Natural killer cell (primary cell): Measurements from ENCODE around the gene MYOCD. TPM values are rescaled to one million over a fixed set of nuclear protein-coding genes. Genes with fewer than 3 reads are reported as not detected.

Experiments
- ATAC-seq, 3 donors: fragments of 150-1000 bp in 2 of 3; fragments of 200-7000 bp in 1 of 3; cut with Tn5 transposase; 1 replicate in 1 of 3; 2 replicates in 2 of 3; pipeline ENCODE4 v1.10.0; 2021; ENCODE audit warnings: mild to moderate bottlenecking in 2 of 3, moderate library complexity in 2 of 3
- DNase-seq, 2 donors: peaks; one replicate each; pipeline versions ENCODE4 v3.0.0 to v3.0.0-alpha.2; 2013 to 2021; ENCODE audit warnings: mixed read lengths in 1 of 2
- H3K27ac ChIP-seq: one replicate; pipeline ENCODE4 v1.5.1; 2013; ENCODE audit warnings: mild to moderate bottlenecking, low read length
- H3K27me3 ChIP-seq: one replicate; pipeline ENCODE4 v1.6.1; 2013; ENCODE audit warnings: low read length; ENCODE audit not compliant: control insufficient read depth, insufficient read depth
- H3K36me3 ChIP-seq: one replicate; pipeline ENCODE4 v1.6.1; 2013; ENCODE audit warnings: low read length; ENCODE audit not compliant: control insufficient read depth, insufficient read depth
- H3K4me1 ChIP-seq: one replicate; pipeline ENCODE4 v1.6.1; 2013; ENCODE audit warnings: low read length; ENCODE audit not compliant: control insufficient read depth, insufficient read depth
- H3K4me3 ChIP-seq: one replicate; pipeline ENCODE4 v1.5.1; 2013; ENCODE audit warnings: low read length
- H3K9me3 ChIP-seq: one replicate; pipeline ENCODE4 v1.6.1; 2013; ENCODE audit warnings: low read length; ENCODE audit not compliant: control insufficient read depth, insufficient read depth
- H3K27ac Mint-ChIP-seq, 2 donors: one replicate each; pipeline ENCODE4 v1.8.0; 2022; ENCODE audit warnings: mild to moderate bottlenecking in 2 of 2, mixed read lengths in 2 of 2, moderate library complexity in 1 of 2
- H3K27me3 Mint-ChIP-seq, 2 donors: one replicate each; pipeline ENCODE4 v1.8.0; 2022; ENCODE audit warnings: low read depth in 2 of 2, mixed read lengths in 2 of 2
- H3K36me3 Mint-ChIP-seq: one replicate; pipeline ENCODE4 v1.8.0; 2022; ENCODE audit warnings: mixed read lengths
- H3K4me1 Mint-ChIP-seq, 2 donors: one replicate each; pipeline ENCODE4 v1.8.0; 2022; ENCODE audit warnings: mixed read lengths in 2 of 2
- H3K4me3 Mint-ChIP-seq: one replicate; pipeline ENCODE4 v1.8.0; 2022; ENCODE audit warnings: mild to moderate bottlenecking, moderate library complexity, mixed read lengths
- H3K9me3 Mint-ChIP-seq, 2 donors: one replicate each; pipeline ENCODE4 v1.8.0; 2022; ENCODE audit warnings: mixed read lengths in 2 of 2
- CTCF ChIP-seq: fragments of 200-600 bp; IDR thresholded peaks from one replicate; pipeline ENCODE4 v1.8.0; 2022; ENCODE audit warnings: antibody characterized with exemption
- WGBS: methylation state at CpG from one replicate; pipeline ENCODE4 v1.1.7; 2013; ENCODE audit warnings: missing lambda C conversion rate; ENCODE audit not compliant: insufficient coverage; 5-methylcytosine and 5-hydroxymethylcytosine counted together
- intact Hi-C: fragments of 100-400 bp; cut with micrococcal nuclease; formaldehyde crosslinking; loops from one replicate; pipeline ENCODE4 v1.14.2; 2022
- total RNA-seq, 4 donors: library from RNA; stranded (reverse); fragments of 120-200 nt in 1 of 4; gene quantifications; one replicate each; pipeline versions ENCODE4 v1.2.3 to v1.2.4, GENCODE V29; 2013 to 2022

MYOCD gene
- total RNA-seq, 3 donors from 2014 or later (not counting 1 experiment from before 2014, with no cell fraction given): not detected

DNA sequence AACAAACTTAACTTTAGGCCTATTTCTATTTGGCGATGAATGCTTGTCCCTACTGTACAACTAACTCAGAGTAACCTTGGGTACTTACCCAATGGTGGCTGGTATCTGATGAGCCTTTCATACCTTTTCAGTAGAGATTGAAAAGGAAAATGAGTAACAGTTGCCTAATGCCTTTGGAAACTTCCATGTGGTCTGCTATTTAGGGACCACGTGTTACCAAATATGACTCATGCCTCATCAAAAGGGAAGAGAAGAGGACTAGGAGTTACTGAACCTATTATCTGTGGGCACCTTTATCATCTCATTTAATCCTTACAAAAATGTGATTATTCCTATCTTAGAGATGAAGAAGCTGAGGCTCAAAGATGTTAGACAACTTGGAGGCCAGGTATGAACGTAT, 8.1 kb downstream of the MYOCD start:
- no peak overlapping the region for H3K4me3 ChIP-seq
- no peak overlapping the region for H3K27ac ChIP-seq
- Mint-ChIP-seq H3K27ac (no peak overlapping the region), H3K36me3 (no peaks in the 10 kb centered on the region), H3K4me3 (no peak overlapping the region), H3K9me3 (peaks cover 0 to 2% of the 10 kb centered on the region in 2 donors), H3K4me1 (no peaks in the 10 kb centered on the region), H3K27me3 (no peaks in the 10 kb centered on the region)
- H3K9me3 ChIP-seq: no peaks in the 10 kb centered on the region
- no peak for ATAC-seq
- H3K4me1 ChIP-seq: no peaks in the 10 kb centered on the region
- intact Hi-C loops: no loop called here
- no peaks in the 10 kb centered on the region for H3K27me3 ChIP-seq
- 89% methylated on average over 3 of the region's 3 CpGs for WGBS
- DNase-seq: no peak
- no peaks in the 10 kb centered on the region for H3K36me3 ChIP-seq
- no peak for TF ChIP-seq CTCF

DNA sequence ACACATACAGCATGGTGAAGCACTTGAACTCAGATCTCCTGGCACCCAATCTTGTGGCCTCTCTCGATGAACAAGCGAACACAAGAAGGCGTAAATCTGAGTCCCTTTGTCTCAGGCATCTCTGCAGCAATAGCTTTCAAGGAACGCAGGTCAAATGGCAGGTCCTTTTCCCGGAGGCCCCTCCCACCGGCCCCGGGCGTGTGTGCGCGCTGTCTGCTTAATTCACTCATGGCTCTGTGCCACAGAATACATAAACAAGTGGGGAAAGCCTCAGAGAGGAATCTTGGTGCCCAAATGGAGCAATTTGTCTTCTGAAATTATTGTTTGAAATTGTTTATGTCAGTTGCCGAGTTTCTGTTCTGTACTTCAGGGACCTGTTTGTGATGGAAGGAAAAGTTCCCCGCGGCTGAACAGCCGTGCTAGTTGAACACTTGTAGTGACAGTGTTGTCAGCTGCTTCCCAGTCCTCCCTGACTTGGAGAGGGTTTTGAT, 14.8 kb downstream of the MYOCD start:
- H3K9me3 ChIP-seq: no peaks in the 10 kb centered on the region
- no peaks in the 10 kb centered on the region for H3K36me3 ChIP-seq
- H3K27me3 ChIP-seq: no peaks in the 10 kb centered on the region
- no peak for TF ChIP-seq CTCF
- H3K4me1 ChIP-seq: no peaks in the 10 kb centered on the region
- no peak overlapping the region for H3K4me3 ChIP-seq
- no peak overlapping the region for H3K27ac ChIP-seq
- DNase-seq: no peak
- Mint-ChIP-seq H3K36me3 (no peaks in the 10 kb centered on the region), H3K4me3 (no peak overlapping the region), H3K9me3 (peaks cover 2 to 3% of the 10 kb centered on the region in 2 donors), H3K27ac (no peak overlapping the region), H3K27me3 (no peaks in the 10 kb centered on the region), H3K4me1 (no peaks in the 10 kb centered on the region)
- intact Hi-C loops: no loop called here
- WGBS: 86% methylated on average over 14 of the region's 14 CpGs
- no peak for ATAC-seq

DNA sequence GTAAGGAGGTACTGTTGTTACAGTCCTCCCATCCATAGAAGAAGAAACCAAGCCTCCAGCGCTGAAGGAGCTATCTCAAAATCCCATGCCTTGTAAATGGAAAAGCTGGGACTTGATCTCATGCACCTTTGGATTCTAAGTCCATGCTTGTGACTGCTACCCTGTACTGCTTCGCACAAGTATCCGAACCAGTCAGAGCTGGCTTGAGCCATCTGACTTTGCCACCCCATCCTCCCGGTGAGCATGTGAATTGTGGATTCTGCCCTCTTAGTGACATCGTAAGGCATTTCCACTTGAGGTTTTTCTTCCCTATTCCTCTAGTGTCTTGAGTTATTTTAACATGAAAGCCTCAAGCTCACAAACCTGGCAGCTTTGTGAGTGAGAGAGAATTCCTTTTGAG, 15.3 kb downstream of the MYOCD start:
- no peaks in the 10 kb centered on the region for H3K27me3 Mint-ChIP-seq
- Histone ChIP-seq H3K9me3 (no peaks in the 10 kb centered on the region), H3K4me1 (no peaks in the 10 kb centered on the region), H3K36me3 (no peaks in the 10 kb centered on the region), H3K4me3 (no peak overlapping the region), H3K27ac (no peak overlapping the region), H3K27me3 (no peaks in the 10 kb centered on the region)
- no peak for ATAC-seq
- H3K4me3 Mint-ChIP-seq: no peak overlapping the region
- no peaks in the 10 kb centered on the region for H3K36me3 Mint-ChIP-seq
- H3K27ac Mint-ChIP-seq: no peak overlapping the region
- intact Hi-C loops: no loop called here
- peaks cover 2 to 3% of the 10 kb centered on the region in 2 donors for H3K9me3 Mint-ChIP-seq
- DNase-seq: no peak
- WGBS: 85% methylated on average over 5 of the region's 5 CpGs
- TF ChIP-seq CTCF: no peak
- H3K4me1 Mint-ChIP-seq: no peaks in the 10 kb centered on the region

DNA sequence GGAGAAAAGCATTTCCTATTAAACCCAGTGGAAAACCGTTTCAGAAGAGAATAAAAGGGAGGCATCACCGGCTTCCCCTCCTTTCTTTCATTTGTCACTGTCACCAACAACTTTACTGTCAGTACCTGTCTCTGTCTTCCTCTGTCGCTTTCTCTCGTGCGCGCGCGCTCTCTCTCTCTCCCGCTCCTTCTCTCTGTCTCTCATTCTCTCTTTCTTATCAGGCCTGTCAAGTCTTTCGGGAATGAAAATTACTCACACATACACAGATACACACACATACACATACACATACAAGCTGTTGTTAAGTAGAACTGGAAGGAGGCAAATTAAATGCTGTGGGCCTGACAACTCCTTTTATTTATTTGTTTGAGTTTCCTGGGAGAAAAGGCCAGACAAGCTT, 17.6 kb downstream of the MYOCD start:
- no peak for DNase-seq
- Mint-ChIP-seq H3K4me1 (no peaks in the 10 kb centered on the region), H3K27ac (no peak overlapping the region), H3K9me3 (peaks cover 2 to 3% of the 10 kb centered on the region in 2 donors), H3K4me3 (no peak overlapping the region), H3K27me3 (no peaks in the 10 kb centered on the region), H3K36me3 (no peaks in the 10 kb centered on the region)
- H3K27ac ChIP-seq: no peak overlapping the region
- no peaks in the 10 kb centered on the region for H3K36me3 ChIP-seq
- no peaks in the 10 kb centered on the region for H3K27me3 ChIP-seq
- no peak for TF ChIP-seq CTCF
- no peaks in the 10 kb centered on the region for H3K4me1 ChIP-seq
- intact Hi-C loops: no loop called here
- H3K9me3 ChIP-seq: no peaks in the 10 kb centered on the region
- ATAC-seq: no peak
- H3K4me3 ChIP-seq: no peak overlapping the region
- WGBS: 86% methylated on average over 9 of the region's 10 CpGs
